Smooth muscle cell (in vitro differentiated cells): ENCODE results near the gene MRPS14. TPM values are rescaled to one million over a fixed set of nuclear protein-coding genes. Genes with fewer than 3 reads are reported as not detected.

Experiments
- DNase-seq: peaks from one replicate; lab custom pipeline; 2025; ENCODE audit not compliant: unreplicated experiment; lab: John Stamatoyannopoulos, UW
- H2AFZ ChIP-seq: fragments of 200-600 bp; sonication (generic); 2 replicates; pipeline ENCODE4 v1.6.0; 2016; ENCODE audit warnings: antibody characterized with exemption, low read depth, mild to moderate bottlenecking
- H3F3A ChIP-seq: fragments of 200-600 bp; sonication (generic); 2 replicates; pipeline ENCODE4 v1.6.0; 2017; ENCODE audit warnings: antibody characterized with exemption, low read depth
- H3K27ac ChIP-seq: fragments of 200-600 bp; sonication (generic); 2 replicates; pipeline ENCODE4 v1.5.1; 2016; ENCODE audit warnings: low read depth, mild to moderate bottlenecking
- H3K27me3 ChIP-seq: fragments of 200-600 bp; sonication (generic); 2 replicates; pipeline ENCODE4 v1.6.1; 2016; ENCODE audit warnings: low read depth, mild to moderate bottlenecking
- H3K36me3 ChIP-seq: fragments of 200-600 bp; sonication (generic); 2 replicates; pipeline ENCODE4 v1.5.1; 2016; ENCODE audit warnings: low read depth
- H3K4me1 ChIP-seq: fragments of 200-600 bp; sonication (generic); 2 replicates; pipeline ENCODE4 v1.5.1; 2016; ENCODE audit warnings: low read depth
- H3K4me2 ChIP-seq: fragments of 200-600 bp; sonication (generic); 2 replicates; pipeline ENCODE4 v1.6.0; 2016; ENCODE audit warnings: mild to moderate bottlenecking
- H3K4me3 ChIP-seq: fragments of 200-600 bp; sonication (generic); 2 replicates; pipeline ENCODE4 v1.5.1; 2016; ENCODE audit warnings: mild to moderate bottlenecking
- H3K79me2 ChIP-seq: fragments of 200-600 bp; sonication (generic); 2 replicates; pipeline ENCODE4 v1.6.0; 2016; ENCODE audit warnings: low read depth, mild to moderate bottlenecking
- H3K9ac ChIP-seq: fragments of 200-600 bp; sonication (generic); 2 replicates; pipeline ENCODE4 v1.6.0; 2016; ENCODE audit warnings: low read depth
- H3K9me3 ChIP-seq: fragments of 200-600 bp; sonication (generic); replicated peaks from 2 replicates; pipeline ENCODE4 v1.5.1; 2016; ENCODE audit warnings: low read depth
- H4K20me1 ChIP-seq: fragments of 200-600 bp; sonication (generic); 2 replicates; pipeline ENCODE4 v1.6.0; 2016; ENCODE audit warnings: low read depth
- CTCF ChIP-seq: fragments of 200-600 bp; sonication (generic); IDR thresholded peaks from 2 replicates; pipeline ENCODE4 v1.5.1; 2017; ENCODE audit warnings: borderline replicate concordance, mild to moderate bottlenecking, antibody characterized with exemption; ENCODE audit not compliant: insufficient read depth, poor library complexity, severe bottlenecking
- WGBS: methylation state at CpG from one replicate; pipeline ENCODE4 v1.1.7; 2016; ENCODE audit warnings: low lambda C conversion rate; 5-methylcytosine and 5-hydroxymethylcytosine counted together
- polyA plus RNA-seq: library from polyadenylated mRNA; unstranded; fragments of >200 nt; fragmentation: Nextera tagmentation; extraction: Ambion mirVana; gene quantifications from 2 replicates; pipeline ENCODE4 v1.2.1, GENCODE V29; 2016
- total RNA-seq: library from RNA; depleted of rRNA; stranded (reverse); fragments of >200 nt; gene quantifications from 2 replicates; pipeline ENCODE4 v1.2.3, GENCODE V29; 2014

Gene MRPS14
- total and polyA plus RNA-seq, 2 experiments from 2014 or later, result 29.1 to 57.2 TPM

DNA sequence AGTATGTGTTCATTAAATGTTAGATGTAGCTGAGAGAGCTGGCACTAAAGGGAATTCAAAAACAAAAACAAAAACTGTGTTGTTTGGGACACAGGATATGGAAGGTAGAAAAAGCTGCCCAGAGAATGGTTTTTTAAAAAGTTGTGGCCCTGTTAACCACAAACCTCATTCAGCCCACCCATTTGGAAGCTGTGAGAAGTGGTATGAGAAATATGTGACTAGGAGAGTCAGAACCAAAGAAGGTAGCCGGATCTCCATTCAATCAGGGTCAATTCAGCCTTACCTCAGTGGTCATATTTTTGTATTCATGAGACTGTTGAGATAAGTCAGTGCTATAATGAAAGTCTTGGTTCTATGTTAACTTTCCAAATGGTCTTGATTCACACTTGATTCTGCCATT lies 53.2 kb downstream of the MRPS14 start:
- Histone ChIP-seq H3K4me1 (peaks cover 8% of the 10 kb centered on the region), H3K27me3 (no peaks in the 10 kb centered on the region), H3F3A (no peaks in the 10 kb centered on the region), H3K36me3 (no peaks in the 10 kb centered on the region), H3K9me3 (no peaks in the 10 kb centered on the region), H3K79me2 (no peaks in the 10 kb centered on the region), H3K4me2 (no peak overlapping the region), H3K27ac (no peak overlapping the region), H3K4me3 (no peak overlapping the region), H2AFZ (no peak overlapping the region), H3K9ac (no peak overlapping the region), H4K20me1 (no peaks in the 10 kb centered on the region)
- WGBS, result 73% methylated on average over 1 of the region's 1 CpG
- TF ChIP-seq CTCF, result no peak
- no peak for DNase-seq

DNA sequence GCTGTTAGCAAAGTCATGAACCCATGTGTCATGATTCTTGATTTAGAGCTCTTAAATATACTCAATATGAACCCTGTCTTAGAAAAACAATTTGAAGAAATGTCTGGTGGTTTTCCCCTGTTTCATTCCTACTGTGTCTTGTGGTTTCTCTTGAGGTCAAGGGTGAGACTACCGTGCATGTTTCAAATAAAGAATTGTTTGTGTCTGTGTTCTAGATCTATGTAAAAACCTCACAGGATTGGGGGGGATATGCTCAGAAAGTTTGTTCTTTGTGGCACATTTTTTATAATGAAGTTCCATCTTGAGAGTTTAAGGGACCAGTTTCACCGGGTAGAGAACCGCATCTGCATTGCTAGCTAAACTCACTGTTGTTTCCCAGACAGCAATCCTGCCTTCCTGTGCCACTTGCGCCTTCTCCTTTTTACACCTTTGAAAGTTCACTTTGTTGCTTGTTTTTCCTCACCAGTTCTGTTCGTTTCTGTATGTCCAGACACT lies 54.4 kb downstream of the MRPS14 start:
- WGBS, result 65% methylated on average over 5 of the region's 5 CpGs
- H3K4me3 ChIP-seq, result no peak overlapping the region
- no peaks in the 10 kb centered on the region for H4K20me1 ChIP-seq
- TF ChIP-seq CTCF, result no peak
- no peaks in the 10 kb centered on the region for H3K9me3 ChIP-seq
- H3K36me3 ChIP-seq, result no peaks in the 10 kb centered on the region
- no peaks in the 10 kb centered on the region for H3K27me3 ChIP-seq
- H3K27ac ChIP-seq, result no peak overlapping the region
- peak overlapping the region; percentile 7 for H3K4me2 ChIP-seq
- no peaks in the 10 kb centered on the region for H3F3A ChIP-seq
- H3K4me1 ChIP-seq, result peaks cover 14% of the 10 kb centered on the region
- no peak overlapping the region for H3K9ac ChIP-seq
- DNase-seq, result no peak
- no peak overlapping the region for H2AFZ ChIP-seq
- H3K79me2 ChIP-seq, result no peaks in the 10 kb centered on the region

DNA sequence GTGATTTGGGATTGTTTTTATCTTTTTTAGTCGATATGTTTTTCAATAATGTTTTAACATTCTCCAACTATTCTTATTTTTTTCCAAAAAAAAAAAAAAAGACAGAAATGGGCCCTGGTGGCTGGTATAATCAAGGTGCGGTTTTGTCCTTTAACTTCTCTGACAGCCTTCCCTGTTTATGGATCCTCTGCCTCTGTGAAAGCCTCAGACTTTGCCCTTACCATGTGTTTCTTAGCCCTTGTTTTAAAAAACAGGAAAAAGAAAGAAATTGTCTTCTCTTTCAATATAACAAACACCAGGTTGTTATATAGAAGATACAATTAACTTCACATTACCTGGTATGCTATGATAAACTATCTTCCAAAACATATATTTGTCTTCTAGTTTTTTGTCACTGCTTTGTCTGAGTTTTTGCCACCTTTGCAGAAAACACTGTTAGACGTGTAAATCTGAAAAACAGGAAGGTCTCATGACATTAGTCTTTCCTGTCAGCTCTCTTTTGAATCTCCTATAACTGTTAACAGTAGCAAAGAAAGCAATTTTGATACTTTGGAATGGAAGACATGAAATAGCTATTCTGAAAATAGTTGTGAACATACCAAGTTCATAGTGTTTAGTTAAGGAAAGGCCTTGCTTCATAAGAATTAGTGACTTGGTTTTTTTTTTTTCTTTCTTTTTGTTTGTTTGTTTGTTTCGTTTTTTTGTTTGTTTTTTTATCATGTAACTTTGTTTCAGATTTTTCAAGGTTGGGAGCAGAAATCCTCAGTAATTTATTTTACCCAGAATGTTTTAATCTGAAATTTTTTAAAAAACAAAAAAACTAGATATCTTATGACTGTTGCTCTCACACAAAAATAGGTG lies 55.1 kb downstream of the MRPS14 start:
- no peak overlapping the region for H3K9ac ChIP-seq

More for the DNA sequence above, 55.1 kb downstream of the MRPS14 start:
- TF ChIP-seq CTCF, result no peak
- Histone ChIP-seq H3K36me3 (no peaks in the 10 kb centered on the region), H3K79me2 (no peaks in the 10 kb centered on the region), H3K4me1 (peaks cover 14% of the 10 kb centered on the region), H2AFZ (no peak overlapping the region), H4K20me1 (no peaks in the 10 kb centered on the region), H3K27ac (no peak overlapping the region), H3K27me3 (no peaks in the 10 kb centered on the region), H3K4me2 (peak overlapping the region; percentile 7), H3K4me3 (no peak overlapping the region), H3F3A (no peaks in the 10 kb centered on the region), H3K9me3 (no peaks in the 10 kb centered on the region)
- no peak for DNase-seq
- WGBS, result 80% methylated on average over 4 of the region's 4 CpGs
